ENCODE data around the gene HELZ. TPM values are rescaled to one million over a fixed set of nuclear protein-coding genes. Genes with fewer than 3 reads are reported as not detected.
A peak's percentile ranks its signal among the peaks of the same experiment; 100 is the strongest.

The HELZ gene
- total RNA-seq, 4 donors from 2014 or later = 24.4 to 42.4 (median 26.3) TPM

DNA sequence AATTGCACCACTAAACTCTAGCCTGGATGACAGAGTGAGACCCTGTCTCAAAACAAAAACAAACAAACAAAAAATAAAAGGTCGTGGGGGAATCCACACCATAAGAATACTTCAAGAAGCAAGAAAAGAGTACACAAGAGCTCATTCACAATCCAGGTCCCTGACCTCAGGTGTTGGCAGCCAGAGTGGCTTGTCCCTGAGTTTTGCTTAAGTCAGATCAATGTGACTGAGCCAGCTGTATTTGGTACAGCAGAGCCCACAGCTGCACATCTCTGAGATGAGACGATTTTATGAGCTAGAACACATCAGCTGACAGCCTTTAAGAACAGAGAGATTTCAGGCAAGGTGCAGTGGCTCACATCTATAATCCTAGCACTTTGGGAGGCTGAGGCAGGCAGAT, 178.3 kb downstream of the HELZ start:
- no peak for DNase-seq (ENCODE audit: low spot score in 2 of 2)
- WGBS, 2 donors = 55 to 65% methylated on average over 2 of the region's 2 CpGs
- intact Hi-C loops (cut with DNase I; ENCODE audit: low total_unique reads) = no loop called here
- no peak for TF ChIP-seq CTCF (IDR thresholded peaks at IDR 0.05)
- no peak for TF ChIP-seq POLR2A (IDR thresholded peaks at IDR 0.05)
- no peak overlapping the region for H3K4me3 ChIP-seq (ENCODE audit: low read depth, poor library complexity, severe bottlenecking)

- no peak for TF ChIP-seq CTCF (IDR thresholded peaks at IDR 0.05)
- no peak for TF ChIP-seq POLR2A (IDR thresholded peaks at IDR 0.05)
- no peak overlapping the region for H3K4me3 ChIP-seq (ENCODE audit: low read depth, poor library complexity, severe bottlenecking)
- WGBS, 2 donors = 74 to 86% methylated on average over 6 of the region's 6 CpGs
These were observed 181.9 kb downstream of the HELZ start for GRCh38 chr17:67063141-67063540.

DNA sequence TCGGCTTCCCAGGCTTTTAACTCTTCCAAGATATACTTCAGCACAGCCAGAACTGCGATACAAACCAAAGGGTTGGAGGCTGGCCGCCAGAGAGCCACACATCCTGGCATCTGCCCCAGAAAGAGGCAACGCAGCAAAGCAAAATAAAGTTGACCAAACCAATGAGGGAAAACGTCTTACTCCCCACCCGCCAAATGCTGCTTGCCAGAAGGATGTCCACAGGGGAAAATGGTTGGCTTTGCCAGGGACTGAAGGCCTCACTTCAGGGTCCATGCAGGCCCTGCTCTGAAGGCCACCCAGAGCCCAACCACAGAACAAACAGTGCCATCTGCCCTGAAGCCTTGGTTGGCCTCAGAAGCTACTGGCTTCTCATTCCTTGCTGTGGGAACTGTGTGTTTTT, 185.6 kb downstream of the HELZ start:
- peak in 1 of 2 donors; percentile 18 for DNase-seq (ENCODE audit: low spot score in 2 of 2)
- TF ChIP-seq CTCF (IDR thresholded peaks at IDR 0.05) = no peak
- TF ChIP-seq POLR2A (IDR thresholded peaks at IDR 0.05) = no peak
- intact Hi-C loops (cut with DNase I; ENCODE audit: low total_unique reads) = no loop called here
- H3K4me3 ChIP-seq (ENCODE audit: low read depth, poor library complexity, severe bottlenecking) = no peak overlapping the region
- 76 to 84% methylated on average over 6 of the region's 6 CpGs for WGBS, 2 donors

More at GRCh38 chr17:67063141-67063540, 181.9 kb downstream of the HELZ start:
- intact Hi-C loops (cut with DNase I; ENCODE audit: low total_unique reads) = no loop called here
- no peak for DNase-seq (ENCODE audit: low spot score in 2 of 2)

DNA sequence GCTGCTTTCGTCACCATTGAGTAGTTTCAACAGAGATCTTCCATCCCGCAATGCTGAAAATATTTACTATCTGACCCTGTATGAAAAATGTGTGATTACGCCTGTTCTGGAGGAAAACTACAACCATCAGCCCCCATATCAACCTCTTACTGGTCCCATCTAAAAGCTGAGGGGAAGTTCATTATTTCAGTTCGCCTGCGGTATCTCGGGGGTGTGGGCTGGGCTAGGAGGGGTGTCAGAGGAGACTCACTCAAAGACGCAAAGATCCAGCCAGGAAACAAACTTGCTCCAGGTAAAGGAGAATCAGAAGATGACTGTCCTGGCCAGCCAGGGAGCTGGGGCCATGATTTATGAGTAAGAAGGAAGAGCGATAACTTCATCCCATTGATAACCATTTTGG, 187.0 kb downstream of the HELZ start:
- peak in 1 of 2 donors; percentile 56 for DNase-seq (ENCODE audit: low spot score in 2 of 2)
- TF ChIP-seq POLR2A (IDR thresholded peaks at IDR 0.05) (no peak), CTCF (IDR thresholded peaks at IDR 0.05) (no peak)
- no peak overlapping the region for H3K4me3 ChIP-seq (ENCODE audit: low read depth, poor library complexity, severe bottlenecking)
- intact Hi-C loops (cut with DNase I; ENCODE audit: low total_unique reads) = no loop called here
- 93 to 98% methylated on average over 8 of the region's 8 CpGs for WGBS, 2 donors

GRCh38 chr17:67056746-67057490, 188.1 kb downstream of the HELZ start:
- intact Hi-C loops (cut with DNase I; ENCODE audit: low total_unique reads) = no loop called here
- 89 to 91% methylated on average over 18 of the region's 18 CpGs for WGBS, 2 donors
- TF ChIP-seq POLR2A (IDR thresholded peaks at IDR 0.05) = no peak
- TF ChIP-seq CTCF (IDR thresholded peaks at IDR 0.05) = no peak
- no peak overlapping the region for H3K4me3 ChIP-seq (ENCODE audit: low read depth, poor library complexity, severe bottlenecking)
- DNase-seq (ENCODE audit: low spot score in 2 of 2) = peak in 1 of 2 donors; percentile 72

Measured in lower leg skin (tissue), 4 donors.